NCI-H82 treated with DMSO at 0.1 percent for 48 hours (cell line): ENCODE measurements around the gene EFCAB11.
"Not testable (repeated sequence)": the region's sequence is repeated elsewhere in the genome, so short reads cannot be mapped to it uniquely, and the experiment has no call there.

Source experiments
- DNase-seq: peaks from one replicate; lab custom pipeline; 2025; ENCODE audit not compliant: unreplicated experiment; lab: John Stamatoyannopoulos, UW

The EFCAB11 gene

DNA sequence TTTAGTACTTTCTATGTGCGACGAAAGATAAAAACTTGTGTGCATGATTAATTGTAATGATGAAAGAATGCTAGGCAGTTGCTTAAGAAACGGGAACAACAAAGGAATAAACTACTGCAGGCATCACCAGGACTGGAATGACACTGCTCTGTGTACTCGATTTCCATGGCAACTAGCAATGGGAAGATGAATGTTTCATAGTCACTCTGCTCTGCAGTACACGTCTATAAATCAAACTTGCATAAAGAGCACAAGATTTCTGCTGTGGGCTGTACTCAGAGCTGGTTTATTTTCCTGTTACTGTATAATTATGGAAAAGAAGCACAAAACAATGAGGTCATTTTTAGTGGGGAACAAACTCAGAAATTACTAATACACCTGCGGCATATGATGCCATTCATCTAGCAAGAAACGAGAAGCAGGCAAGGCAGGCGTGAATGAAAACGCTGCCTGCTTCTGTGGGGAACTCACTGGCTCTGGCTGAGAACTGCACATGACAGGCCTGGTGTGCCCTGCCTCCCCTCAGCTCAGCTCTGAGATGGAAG is 41.8 kb downstream of the EFCAB11 start:
- DNase-seq = no peak

DNA sequence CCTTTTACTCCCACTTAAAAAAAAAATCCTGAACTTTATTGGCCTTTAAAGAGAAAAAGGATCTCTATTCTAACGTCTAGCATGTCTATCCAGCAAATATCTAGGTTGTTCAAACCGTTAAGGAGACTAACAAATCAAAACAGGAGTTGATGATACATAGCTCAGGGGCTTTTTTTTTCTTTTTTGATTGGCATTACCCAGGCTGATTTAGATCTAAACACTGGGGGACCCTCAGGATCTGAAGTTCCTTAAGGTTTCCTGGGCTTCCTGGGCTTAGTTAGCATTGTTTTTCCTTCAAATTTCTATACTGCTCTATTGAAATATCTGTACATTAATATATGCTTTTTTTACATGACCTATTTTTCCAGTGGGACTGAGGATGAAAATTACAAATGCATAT is 42.3 kb downstream of the EFCAB11 start:
- DNase-seq = no peak

DNA sequence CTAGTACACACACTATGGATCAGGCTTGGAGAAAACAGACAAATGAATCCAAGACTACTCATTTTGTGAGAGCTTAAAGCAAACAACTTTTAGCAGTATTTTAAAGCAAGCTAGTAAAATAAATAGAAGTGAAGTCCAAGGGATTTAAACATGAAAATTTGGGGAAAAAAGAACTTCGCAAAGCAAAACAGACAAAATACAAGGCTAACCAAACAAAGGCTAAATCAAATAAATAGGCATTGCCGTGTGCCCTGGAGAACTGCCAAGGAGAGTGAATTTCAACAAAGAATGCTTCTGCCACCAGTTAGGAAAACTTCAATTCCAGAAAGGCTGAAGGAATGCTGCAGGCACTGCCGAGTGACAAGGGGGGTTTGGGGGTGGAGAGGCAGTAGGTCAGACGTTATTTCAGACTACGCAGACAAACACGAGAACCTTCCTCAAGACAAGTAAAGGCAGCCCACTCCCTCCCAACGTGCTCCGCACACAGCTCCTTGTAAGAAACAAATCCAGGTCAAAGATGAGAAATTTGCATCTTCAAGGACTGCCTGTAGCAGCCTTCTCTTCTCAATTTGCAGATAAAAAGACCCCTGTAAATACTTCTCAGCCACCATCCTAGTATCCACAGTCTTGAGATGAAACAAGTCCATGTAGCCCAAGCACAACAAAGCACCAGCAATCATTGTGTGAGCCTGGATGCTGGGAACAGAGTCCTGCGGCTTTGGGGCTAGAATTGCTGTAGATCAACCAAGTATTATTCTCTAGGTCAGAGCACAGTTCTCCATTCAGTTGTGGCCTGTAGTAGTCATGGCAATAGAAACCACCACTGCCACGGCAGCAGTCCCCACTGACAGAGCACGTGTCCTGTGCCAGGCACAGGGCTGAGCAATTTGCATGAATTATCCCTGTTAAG is 43.3 kb downstream of the EFCAB11 start:
- DNase-seq = no peak

DNA sequence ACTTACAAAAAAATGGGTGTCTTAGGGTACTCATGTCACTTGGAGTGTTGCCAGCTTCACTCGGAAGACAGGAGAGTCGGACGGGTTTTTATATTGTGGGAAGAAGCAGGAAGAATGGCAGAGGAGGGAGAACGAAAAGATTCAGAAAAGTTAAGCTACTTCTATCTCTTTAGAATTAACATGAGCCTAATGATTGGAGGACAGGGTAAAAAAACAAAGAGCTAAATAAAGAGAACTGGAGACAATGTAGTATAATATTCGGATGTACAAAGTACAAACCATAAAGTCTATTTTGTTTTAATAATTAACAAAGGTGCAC is 43.9 kb downstream of the EFCAB11 start:
- no peak for DNase-seq

DNA sequence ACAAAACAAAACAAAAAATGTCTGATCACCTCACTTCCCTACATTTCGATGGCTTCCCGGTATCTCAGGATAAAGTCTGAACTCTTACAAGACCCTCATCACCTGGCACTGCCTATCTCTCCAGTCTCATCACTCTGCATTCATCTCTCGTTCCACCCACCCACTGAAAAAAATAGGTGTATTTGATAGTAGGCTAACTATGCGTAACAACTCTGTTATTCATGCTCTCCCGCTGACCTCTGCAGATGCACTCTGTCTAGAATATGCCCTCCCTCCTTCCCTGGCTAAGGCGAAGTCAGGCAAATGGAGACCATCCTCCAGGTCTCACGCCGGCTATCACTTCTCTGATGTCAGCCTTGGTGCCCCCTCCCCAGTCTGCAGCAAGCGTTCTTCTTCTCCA is 44.9 kb downstream of the EFCAB11 start:
- no peak for DNase-seq

DNA sequence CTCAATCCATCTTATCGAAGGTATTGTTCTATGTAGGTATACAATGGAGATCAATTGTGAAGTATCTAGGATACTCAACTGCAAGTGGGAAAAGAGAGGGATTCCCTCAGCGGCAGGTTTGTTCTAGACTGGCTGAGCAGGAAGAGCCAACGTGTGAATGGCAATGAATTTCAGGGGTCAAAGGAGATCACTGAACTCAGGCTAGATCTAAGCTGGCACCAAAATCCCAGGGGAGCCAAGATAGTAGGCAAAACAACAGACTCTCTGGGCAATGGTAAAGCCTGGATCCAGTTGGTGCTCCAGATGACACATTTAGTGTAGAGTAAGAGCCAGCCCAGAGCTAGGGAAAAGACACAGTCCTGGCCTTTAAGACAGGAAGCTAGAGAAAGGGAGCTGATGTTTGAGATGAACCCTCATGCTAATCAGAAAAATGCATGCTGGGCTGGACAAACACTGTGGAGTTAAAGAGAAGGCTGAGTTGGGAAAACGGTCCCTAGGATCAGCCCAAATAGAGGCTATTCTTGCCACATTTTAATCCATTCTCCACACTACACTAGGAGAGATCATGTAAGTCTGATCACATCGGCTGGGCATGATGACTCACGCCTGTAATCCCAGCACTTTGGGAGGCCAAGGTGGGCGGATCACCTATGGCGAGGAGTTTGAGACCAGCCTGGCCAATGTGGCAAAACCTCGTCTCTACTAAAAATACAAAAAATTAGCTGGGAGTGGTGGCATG is 45.6 kb downstream of the EFCAB11 start:
- no peak for DNase-seq

- DNase-seq = no peak
Observed at GRCh38 chr14:89907655-89908054, 46.9 kb downstream of the EFCAB11 start.

DNA sequence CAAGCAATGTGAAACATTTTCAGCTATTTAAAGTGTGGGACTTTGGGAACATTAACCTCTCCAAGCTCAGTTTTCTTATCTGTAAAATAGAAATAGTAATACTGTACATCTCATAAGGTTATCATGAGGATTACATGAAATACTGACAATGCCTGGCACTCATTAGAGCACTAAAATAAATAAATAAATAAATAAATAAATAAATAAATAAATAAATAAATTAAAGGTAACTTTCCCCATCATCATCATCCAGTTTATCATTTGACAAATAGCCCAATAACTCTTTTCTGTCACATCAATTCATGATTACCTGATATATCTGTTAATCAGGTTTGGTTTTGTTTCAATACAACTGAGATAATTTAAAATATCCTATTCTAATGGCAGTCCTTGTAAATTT is 48.5 kb downstream of the EFCAB11 start:
- DNase-seq = no peak

DNA sequence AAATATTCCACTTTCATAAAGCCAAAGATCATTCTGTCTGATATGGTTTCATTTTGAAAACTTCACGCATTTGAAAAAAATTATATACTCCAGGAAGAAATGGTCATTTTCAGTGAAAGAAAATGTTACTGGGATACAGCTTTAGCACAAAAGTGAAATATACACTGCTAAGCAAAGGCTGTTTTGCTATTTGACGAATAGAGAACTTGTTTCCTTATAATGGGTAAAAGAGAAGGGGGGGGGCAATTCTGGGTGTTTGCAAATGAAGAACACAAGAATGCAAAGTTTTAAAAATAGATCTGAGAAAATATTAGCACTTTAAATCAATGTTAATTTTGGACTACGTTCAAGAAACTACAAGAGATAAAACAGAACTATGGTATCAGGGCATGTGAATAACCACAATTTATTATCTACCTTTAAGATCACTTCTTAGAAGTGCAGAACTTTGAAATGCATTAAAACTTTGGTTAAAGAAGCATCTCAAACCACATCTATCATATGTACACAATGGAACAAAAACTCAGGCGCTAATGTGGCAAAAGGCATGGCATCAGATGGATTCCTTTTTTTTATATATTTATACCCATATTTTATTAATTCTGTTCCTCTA is 51.1 kb downstream of the EFCAB11 start:
- no peak for DNase-seq

DNA sequence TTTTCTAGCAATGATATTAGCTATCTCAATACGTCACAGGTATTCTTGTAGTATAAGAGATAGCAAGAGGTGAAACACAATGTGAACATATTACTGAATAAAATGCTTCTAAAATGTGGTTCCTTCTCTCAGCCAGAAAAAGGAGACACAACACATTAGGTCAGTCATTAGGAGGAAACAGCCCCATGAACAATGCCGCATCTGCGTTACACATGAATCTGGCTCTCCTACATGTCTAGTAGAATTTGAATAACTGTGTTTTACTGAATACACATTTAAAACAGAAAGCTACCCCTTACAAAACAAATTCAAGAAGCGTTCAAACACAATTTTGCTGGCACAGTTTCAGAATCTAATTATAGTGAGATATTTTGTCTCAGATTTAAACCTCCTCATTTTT is 51.6 kb downstream of the EFCAB11 start:
- DNase-seq = no peak

DNA sequence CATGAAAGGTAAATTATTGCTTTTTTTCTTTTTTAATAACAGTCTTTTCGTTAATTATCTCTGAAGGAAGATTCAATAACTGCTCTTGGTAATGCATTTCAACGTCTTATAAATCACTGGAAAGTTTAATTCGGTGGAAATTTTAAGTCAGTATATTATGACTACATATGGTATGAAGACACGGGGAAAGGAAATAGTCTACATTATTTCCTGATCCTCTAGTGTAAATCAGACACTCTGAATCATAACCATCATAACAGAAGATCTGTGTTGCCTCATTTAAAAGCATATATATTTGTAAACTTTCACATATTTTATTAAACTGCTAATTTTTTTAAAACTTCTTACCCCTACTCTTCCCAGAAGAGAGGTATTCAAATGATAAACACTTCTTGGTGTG is 53.7 kb downstream of the EFCAB11 start:
- no peak for DNase-seq

DNA sequence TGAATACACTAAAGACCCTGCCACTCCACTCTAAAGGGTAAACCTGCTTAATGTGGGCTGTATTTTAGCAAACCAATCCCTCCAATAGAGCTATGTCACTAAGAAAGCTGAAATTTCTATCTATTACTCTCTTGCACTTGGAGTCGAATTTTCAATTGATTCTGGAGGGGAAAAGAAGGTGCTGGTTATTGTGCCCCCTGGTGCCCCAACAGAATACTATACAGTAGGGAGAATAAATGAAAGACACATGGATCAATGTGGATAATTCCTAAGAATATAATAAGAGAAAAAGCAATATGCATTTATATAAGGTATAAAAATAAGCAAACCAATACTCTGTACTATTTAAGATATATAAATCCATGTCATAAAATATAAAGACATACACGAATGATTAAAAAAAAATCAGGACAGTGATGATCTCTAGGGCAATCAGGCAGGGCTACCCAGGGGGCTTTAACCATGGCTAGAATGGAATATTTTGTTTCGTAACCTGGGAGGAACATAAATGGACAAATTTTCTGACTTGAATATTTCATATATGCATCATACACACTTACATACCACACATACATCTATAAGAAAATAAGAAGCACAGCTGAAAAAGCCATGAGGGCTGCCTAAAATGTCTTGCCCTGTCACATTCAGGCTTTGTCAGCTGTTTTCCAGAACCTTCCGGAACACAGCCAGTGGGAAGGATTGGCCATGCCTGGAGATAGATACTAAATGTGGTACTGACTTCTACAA is 54.4 kb downstream of the EFCAB11 start:
- no peak for DNase-seq

- no peak for DNase-seq
Observed at GRCh38 chr14:89899291-89899690, 55.2 kb downstream of the EFCAB11 start.

DNA sequence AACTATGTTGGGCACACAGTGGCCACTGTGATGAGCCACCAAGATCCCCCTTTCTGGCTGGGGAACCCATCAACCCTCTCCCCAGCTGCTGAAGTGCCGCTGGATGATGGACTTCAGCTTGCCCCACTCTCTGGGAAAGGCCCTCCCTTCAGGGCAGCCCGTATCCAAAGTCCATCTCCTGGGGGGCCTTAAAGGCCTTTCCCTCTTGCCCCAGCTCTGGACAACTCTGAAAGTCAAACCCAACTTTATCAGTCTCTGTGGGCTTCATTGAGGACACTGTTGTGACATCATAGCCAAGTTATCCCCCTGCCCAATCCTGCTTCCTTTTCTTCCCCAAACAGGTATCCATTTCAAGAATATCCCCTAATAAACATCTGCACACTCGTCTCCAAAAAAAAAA is 61.1 kb downstream of the EFCAB11 start:
- not testable (repeated sequence) for DNase-seq

- DNase-seq = no peak
Observed at GRCh38 chr14:89892953-89893352, 61.6 kb downstream of the EFCAB11 start.

DNA sequence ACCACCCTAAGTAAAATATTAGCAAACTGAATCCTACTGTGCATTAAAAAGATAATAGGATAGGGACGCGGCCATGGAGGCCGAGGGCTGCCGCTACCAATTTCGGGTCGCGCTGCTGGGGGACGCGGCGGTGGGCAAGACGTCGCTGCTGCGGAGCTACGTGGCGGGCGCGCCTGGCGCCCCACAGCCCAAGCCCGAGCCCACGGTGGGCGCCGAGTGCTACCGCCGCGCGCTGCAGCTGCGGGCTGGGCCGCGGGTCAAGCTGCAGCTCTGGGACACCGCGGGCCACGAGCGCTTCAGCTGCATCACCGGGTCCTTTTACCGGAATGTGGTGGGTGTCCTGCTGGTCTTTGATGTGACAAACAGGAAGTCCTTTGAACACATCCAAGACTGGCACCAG is 62.8 kb downstream of the EFCAB11 start:
- not testable (repeated sequence) for DNase-seq

DNA sequence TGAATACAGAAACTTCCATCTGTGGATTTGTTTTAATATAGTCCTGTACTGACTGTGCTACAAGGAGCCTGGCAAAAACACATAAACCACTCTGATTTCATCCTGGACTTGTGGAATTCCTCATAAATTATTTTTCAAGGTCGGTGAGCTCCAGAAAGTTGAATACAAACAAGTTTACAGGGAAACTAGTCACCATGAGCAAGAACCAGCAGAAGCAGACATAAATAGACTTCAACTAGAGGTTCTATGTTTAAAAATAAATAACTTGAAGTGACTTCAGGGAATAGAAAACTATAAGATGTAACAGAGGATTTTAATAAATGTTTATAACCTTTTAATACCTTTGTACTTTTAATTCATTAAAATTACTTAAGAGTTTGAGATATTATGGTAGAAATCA is 63.5 kb downstream of the EFCAB11 start:
- no peak for DNase-seq

GRCh38 chr14:89890589-89890988 is 63.9 kb downstream of the EFCAB11 start:
- DNase-seq = no peak

GRCh38 chr14:89889626-89890025 is 64.9 kb downstream of the EFCAB11 start:
- no peak for DNase-seq

- DNase-seq = no peak
Observed at GRCh38 chr14:89884761-89885160, 69.8 kb downstream of the EFCAB11 start.

DNA sequence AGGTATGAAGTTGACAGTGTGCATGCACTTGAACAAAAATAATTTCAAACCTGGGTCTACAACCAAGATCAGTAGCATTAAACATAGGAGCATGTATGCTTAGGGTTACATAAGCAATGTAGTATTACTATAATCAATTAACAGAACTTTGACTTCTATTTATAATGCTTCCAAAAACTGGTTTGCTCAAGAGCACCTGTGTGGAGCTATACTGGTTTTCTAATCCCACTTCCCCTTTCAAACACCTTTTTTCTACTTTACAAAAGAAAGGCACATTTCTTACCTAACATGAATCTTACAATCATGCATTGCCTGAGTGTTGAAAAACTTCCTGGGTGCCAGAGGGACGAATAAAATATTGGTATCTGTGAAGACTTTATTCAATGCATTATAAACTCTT is 72.7 kb downstream of the EFCAB11 start:
- DNase-seq = no peak
